Measurements from ENCODE around the gene DHFR. TPM values are rescaled to one million over a fixed set of nuclear protein-coding genes. Genes with fewer than 3 reads are reported as not detected.

The DHFR gene
- total and polyA plus RNA-seq, 12 donors: 4.1 to 19.6 (median 9.9) TPM

- DNase-seq (no peak), ATAC-seq (no peak)
- TF ChIP-seq CTCF (IDR thresholded peaks at IDR 0.05): no peak
- Histone ChIP-seq H3K36me3 (peaks cover 0 to 41% (median 3%) of the 10 kb centered on the region in 9 donors), H3K4me3 (no peak overlapping the region), H3K27ac (no peak overlapping the region), H3K4me1 (peaks cover 0 to 7% (median 0%) of the 10 kb centered on the region in 9 donors), H3K27me3 (no peaks in the 10 kb centered on the region), H3K9me3 (no peaks in the 10 kb centered on the region)
- WGBS, 2 donors: 28 to 45% methylated on average over 1 of the region's 1 CpG
- intact Hi-C loops (cut with DNase I): no loop called here
Measured at GRCh38 chr5:80701597-80701996, 46.8 kb upstream of the DHFR start.

GRCh38 chr5:80698369-80698768 lies 43.6 kb upstream of the DHFR start:
- Histone ChIP-seq H3K4me1 (peaks cover 0 to 4% (median 0%) of the 10 kb centered on the region in 9 donors), H3K27ac (no peak overlapping the region), H3K36me3 (peaks cover 0 to 31% (median 3%) of the 10 kb centered on the region in 9 donors), H3K27me3 (no peaks in the 10 kb centered on the region), H3K9me3 (no peaks in the 10 kb centered on the region), H3K4me3 (no peak overlapping the region)
- no peak for TF ChIP-seq CTCF (IDR thresholded peaks at IDR 0.05)
- ATAC-seq (no peak), DNase-seq (no peak)
- intact Hi-C loops (cut with DNase I): no loop called here
- 80 to 89% methylated on average over 5 of the region's 5 CpGs for WGBS, 2 donors

GRCh38 chr5:80697100-80697499 lies 42.3 kb upstream of the DHFR start:
- H3K27ac ChIP-seq: no peak overlapping the region
- no peaks in the 10 kb centered on the region for H3K27me3 ChIP-seq
- DNase-seq (no peak), ATAC-seq (no peak)
- TF ChIP-seq CTCF (IDR thresholded peaks at IDR 0.05): no peak
- H3K4me3 ChIP-seq: no peak overlapping the region
- H3K36me3 ChIP-seq: peaks cover 0 to 29% (median 3%) of the 10 kb centered on the region in 9 donors
- 90 to 91% methylated on average over 3 of the region's 3 CpGs for WGBS, 2 donors
- intact Hi-C loops (cut with DNase I): no loop called here
- H3K9me3 ChIP-seq: no peaks in the 10 kb centered on the region
- H3K4me1 ChIP-seq: peaks cover 0 to 4% (median 0%) of the 10 kb centered on the region in 9 donors

- DNase-seq (no peak), ATAC-seq (no peak)
- Histone ChIP-seq H3K27ac (no peak overlapping the region), H3K4me3 (no peak overlapping the region), H3K4me1 (peaks cover 0 to under 1% (median 0%) of the 10 kb centered on the region in 9 donors), H3K9me3 (no peaks in the 10 kb centered on the region), H3K27me3 (no peaks in the 10 kb centered on the region), H3K36me3 (peaks cover 0 to 26% (median 3%) of the 10 kb centered on the region in 9 donors)
- TF ChIP-seq CTCF (IDR thresholded peaks at IDR 0.05): no peak
- 95% methylated on average over 3 of the region's 3 CpGs for WGBS, 2 donors
- intact Hi-C loops (cut with DNase I): no loop called here
Measured at GRCh38 chr5:80696450-80696849, 41.7 kb upstream of the DHFR start.

Data from heart right ventricle (tissue), 16 donors.